ENCODE data around the gene FCRL4. TPM values are rescaled to one million over a fixed set of nuclear protein-coding genes. Genes with fewer than 3 reads are reported as not detected.

The FCRL4 gene
- total and polyA plus RNA-seq, 4 donors = not detected

- H3K4me1 ChIP-seq (ENCODE audit: control insufficient read depth in 4 of 4, insufficient read depth in 4 of 4, low read length in 3 of 4) = no peaks in the 10 kb centered on the region
- no peak overlapping the region for H3K4me3 ChIP-seq (ENCODE audit: low read depth in 1 of 3, low read length in 3 of 3)
- DNase-seq (ENCODE audit: low spot score) = no peak
- no peaks in the 10 kb centered on the region for H3K9me3 ChIP-seq (ENCODE audit: control insufficient read depth in 4 of 4, low read length in 3 of 4)
- H3K36me3 ChIP-seq (ENCODE audit: control insufficient read depth in 4 of 4, insufficient read depth in 3 of 4, low read depth in 1 of 4, low read length in 3 of 4) = no peaks in the 10 kb centered on the region
- peaks cover 0 to 7% (median 0%) of the 10 kb centered on the region in 4 donors for H3K27me3 ChIP-seq (ENCODE audit: control insufficient read depth in 4 of 4, insufficient read depth in 4 of 4, low read length in 3 of 4)
- H3K27ac ChIP-seq (ENCODE audit: low read depth in 1 of 2, low read length in 2 of 2) = no peak overlapping the region
- H3K9ac ChIP-seq (ENCODE audit: low read depth in 1 of 2, low read length in 2 of 2) = no peak overlapping the region
- TF ChIP-seq HNF4A (conservative IDR thresholded peaks at IDR 0.05) (no peak), ZBTB33 (IDR thresholded peaks at IDR 0.05) (no peak), FOXA2 (IDR thresholded peaks at IDR 0.05) (no peak), YY1 (IDR thresholded peaks at IDR 0.05) (no peak), REST (IDR thresholded peaks at IDR 0.05) (no peak), MAX (IDR thresholded peaks at IDR 0.05) (no peak), FOXA1 (IDR thresholded peaks at IDR 0.05) (no peak), EGR1 (IDR thresholded peaks at IDR 0.05; ENCODE audit: low read depth in 2 of 2) (no peak)
- WGBS = 70% methylated on average over 1 of the region's 1 CpG
These were observed 2.4 kb upstream of the FCRL4 start for GRCh38 chr1:157600236-157600635.

- no peaks in the 10 kb centered on the region for H3K36me3 ChIP-seq (ENCODE audit: control insufficient read depth in 4 of 4, insufficient read depth in 3 of 4, low read depth in 1 of 4, low read length in 3 of 4)
- no peak for DNase-seq (ENCODE audit: low spot score)
- H3K27me3 ChIP-seq (ENCODE audit: control insufficient read depth in 4 of 4, insufficient read depth in 4 of 4, low read length in 3 of 4) = peaks cover 0 to 4% (median 0%) of the 10 kb centered on the region in 4 donors
- no peak overlapping the region for H3K9ac ChIP-seq (ENCODE audit: low read depth in 1 of 2, low read length in 2 of 2)
- TF ChIP-seq HNF4G (IDR thresholded peaks at IDR 0.05) (no peak), EGR1 (IDR thresholded peaks at IDR 0.05; ENCODE audit: low read depth in 2 of 2) (no peak), CTCF (IDR thresholded peaks at IDR 0.05; ENCODE audit: low read depth, low read length, missing input control) (no peak), YY1 (IDR thresholded peaks at IDR 0.05) (no peak), TAF1 (conservative IDR thresholded peaks at IDR 0.05) (no peak), REST (IDR thresholded peaks at IDR 0.05) (no peak), FOXA1 (IDR thresholded peaks at IDR 0.05) (no peak), HNF4A (conservative IDR thresholded peaks at IDR 0.05) (no peak), JUND (IDR thresholded peaks at IDR 0.05) (no peak), NR2F2 (IDR thresholded peaks at IDR 0.05) (no peak)
- no peaks in the 10 kb centered on the region for H3K9me3 ChIP-seq (ENCODE audit: control insufficient read depth in 4 of 4, low read length in 3 of 4)
- no peak overlapping the region for H3K4me3 ChIP-seq (ENCODE audit: low read depth in 1 of 3, low read length in 3 of 3)
- H3K4me1 ChIP-seq (ENCODE audit: control insufficient read depth in 4 of 4, insufficient read depth in 4 of 4, low read length in 3 of 4) = no peaks in the 10 kb centered on the region
- WGBS = 76% methylated on average over 6 of the region's 6 CpGs
- no peak overlapping the region for H3K27ac ChIP-seq (ENCODE audit: low read depth in 1 of 2, low read length in 2 of 2)
These were observed 1.5 kb downstream of the FCRL4 start for GRCh38 chr1:157596384-157596783.
